NT2/D1 (cell line): ENCODE results near the gene GLYR1.
A peak's percentile ranks its signal among the peaks of the same experiment; 100 is the strongest.

ENCODE experiments used
- DNase-seq: peaks from one replicate; pipeline ENCODE4 v3.0.0-alpha.2; 2011; ENCODE audit warnings: low read depth, low spot score
- H3K27me3 ChIP-seq: 2 replicates; pipeline ENCODE4 v1.6.0; 2011; ENCODE audit warnings: mild to moderate bottlenecking; ENCODE audit not compliant: insufficient read length, insufficient read depth
- H3K36me3 ChIP-seq: 2 replicates; pipeline ENCODE4 v1.6.1; 2011; ENCODE audit warnings: mild to moderate bottlenecking, low read length, mixed read lengths; ENCODE audit not compliant: insufficient read depth, insufficient read length
- H3K4me1 ChIP-seq: 2 replicates; pipeline ENCODE4 v1.5.1; 2011; ENCODE audit not compliant: insufficient read depth, insufficient read length
- H3K4me3 ChIP-seq: 2 replicates; pipeline ENCODE4 v1.5.1; 2011; ENCODE audit warnings: low read depth; ENCODE audit not compliant: insufficient read length
- H3K9ac ChIP-seq: 2 replicates; pipeline ENCODE4 v1.6.0; 2011; ENCODE audit warnings: low read depth; ENCODE audit not compliant: insufficient read length
- H3K9me3 ChIP-seq: 2 replicates; pipeline ENCODE4 v1.5.1; 2011; ENCODE audit warnings: mild to moderate bottlenecking, low read length; ENCODE audit not compliant: insufficient read depth
- SUZ12 ChIP-seq: IDR thresholded peaks from 2 replicates; pipeline ENCODE4 v1.6.1; 2011; ENCODE audit not compliant: insufficient read length, insufficient read depth; ENCODE audit errors: extremely low read depth
- YY1 ChIP-seq: IDR thresholded peaks from 2 replicates; pipeline ENCODE4 v1.6.1; 2011; ENCODE audit not compliant: insufficient read length, insufficient read depth
- ZNF274 ChIP-seq: IDR thresholded peaks from 2 replicates; pipeline ENCODE4 v1.6.1; 2011; ENCODE audit warnings: mild to moderate bottlenecking, low read depth, low read length

Gene GLYR1

DNA sequence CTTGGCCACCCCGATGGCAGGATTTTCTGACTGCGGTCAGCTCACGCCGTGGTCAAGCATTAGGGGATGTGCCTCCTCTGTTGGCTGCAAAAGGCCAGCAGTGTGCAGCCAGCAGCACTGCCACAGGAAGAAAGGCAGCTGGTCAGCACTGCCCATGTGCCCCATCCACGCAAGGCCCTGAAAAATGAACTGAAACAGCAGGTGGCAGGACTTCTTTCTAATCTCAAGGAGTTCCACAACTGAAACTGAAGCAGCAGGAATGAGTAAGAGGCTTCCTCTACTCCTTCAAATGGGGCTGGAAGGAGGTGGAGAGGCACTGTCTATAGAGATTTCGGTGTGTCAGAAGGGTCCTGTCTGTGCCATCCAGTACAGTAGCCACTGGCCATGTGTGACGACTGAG lies 83.3 kb downstream of the GLYR1 start:
- no peak for DNase-seq

DNA sequence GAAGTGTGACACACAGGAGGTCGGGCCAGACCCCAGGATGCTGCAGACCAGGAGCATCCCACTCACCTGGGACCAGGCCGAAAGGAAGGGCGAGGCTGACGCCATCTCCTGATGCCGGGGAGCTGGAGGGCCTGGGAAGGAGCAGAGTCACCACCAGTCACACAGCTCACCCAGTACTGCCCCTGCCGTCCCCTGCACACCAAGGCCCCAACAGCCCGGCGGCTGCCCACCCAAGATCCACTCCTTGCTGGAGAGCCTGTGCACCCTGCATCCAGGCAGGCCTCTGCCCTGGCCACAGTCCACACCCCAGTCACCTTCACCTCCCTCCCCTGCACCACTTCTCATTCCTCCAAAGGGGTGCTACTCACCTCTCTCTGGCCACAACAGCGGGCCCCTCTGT lies 84.9 kb downstream of the GLYR1 start:
- no peak for DNase-seq
- no peaks in the 10 kb centered on the region for H3K27me3 ChIP-seq
- H3K9me3 ChIP-seq, result no peaks in the 10 kb centered on the region
- TF ChIP-seq ZNF274, result no peak
- no peak for TF ChIP-seq YY1
- no peak for TF ChIP-seq SUZ12
- peaks cover 77% of the 10 kb centered on the region for H3K36me3 ChIP-seq
- no peak overlapping the region for H3K9ac ChIP-seq
- no peak overlapping the region for H3K4me3 ChIP-seq
- peaks cover 8% of the 10 kb centered on the region for H3K4me1 ChIP-seq

More for the DNA sequence above, 83.3 kb downstream of the GLYR1 start:
- no peak for TF ChIP-seq YY1
- no peak for TF ChIP-seq SUZ12
- no peak for TF ChIP-seq ZNF274
- Histone ChIP-seq H3K9ac (peak overlapping the region; percentile 38), H3K9me3 (no peaks in the 10 kb centered on the region), H3K4me3 (no peak overlapping the region), H3K36me3 (peaks cover 64% of the 10 kb centered on the region), H3K27me3 (no peaks in the 10 kb centered on the region), H3K4me1 (peaks cover 8% of the 10 kb centered on the region)

DNA sequence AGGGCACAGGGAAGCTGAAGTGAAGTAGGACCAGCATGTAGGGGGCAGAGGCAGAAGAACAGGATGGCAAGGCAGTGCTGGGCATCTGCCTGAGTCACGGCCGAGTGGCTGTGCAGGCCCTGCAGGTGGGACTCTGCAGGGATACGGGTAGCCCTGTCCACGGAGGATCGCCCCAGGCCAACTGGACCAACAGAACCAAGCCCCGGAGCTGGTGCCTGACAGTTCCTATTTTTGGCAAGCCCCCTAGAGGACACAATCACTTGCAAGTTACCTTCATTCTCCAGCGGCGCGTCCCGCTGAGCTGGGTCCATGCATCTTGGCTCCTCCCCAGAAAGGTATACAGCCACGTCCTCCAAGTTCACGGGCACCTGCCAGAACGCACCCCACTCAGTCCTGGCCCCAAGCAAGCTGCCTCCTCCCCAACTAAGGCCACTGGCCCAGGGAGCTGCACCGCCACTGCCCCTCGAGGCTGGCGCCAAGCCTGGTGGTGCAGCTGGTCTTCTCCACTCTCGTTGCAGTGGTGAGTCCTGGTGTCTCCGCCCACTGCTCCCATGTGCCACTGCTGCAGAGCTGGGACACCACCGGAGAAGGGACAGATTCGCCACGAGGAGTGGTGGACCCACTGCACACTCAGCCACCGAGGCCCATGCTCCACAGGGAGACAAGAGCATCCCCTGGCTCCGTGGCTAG lies 86.7 kb downstream of the GLYR1 start:
- Histone ChIP-seq H3K4me1 (no peaks in the 10 kb centered on the region), H3K9me3 (peaks cover 4% of the 10 kb centered on the region; the same call in 1 of the 2 replicates), H3K4me3 (no peak overlapping the region), H3K27me3 (no peaks in the 10 kb centered on the region), H3K9ac (no peak overlapping the region), H3K36me3 (peaks cover 85% of the 10 kb centered on the region)
- no peak for DNase-seq
- TF ChIP-seq SUZ12, result no peak

DNA sequence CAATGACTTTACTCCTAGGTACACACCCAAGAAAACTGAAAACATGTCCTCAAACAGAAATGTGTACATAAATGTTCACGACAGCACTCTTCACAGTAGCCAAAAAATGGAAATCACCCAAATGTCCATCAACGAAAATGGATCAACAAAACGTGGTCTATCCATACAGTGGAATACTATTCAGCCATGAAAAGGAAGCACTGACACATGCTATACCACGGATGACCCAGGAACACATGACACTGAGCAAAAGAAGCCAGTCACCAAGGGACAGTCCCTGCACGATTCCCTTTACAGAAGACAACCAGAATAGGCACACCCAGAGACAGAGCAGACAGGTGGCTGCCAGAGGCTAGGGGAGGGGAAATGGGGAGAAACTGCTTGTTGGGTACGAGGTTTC lies 91.4 kb downstream of the GLYR1 start:
- Histone ChIP-seq H3K9ac (no peak overlapping the region), H3K4me1 (no peaks in the 10 kb centered on the region), H3K4me3 (no peak overlapping the region), H3K27me3 (no peaks in the 10 kb centered on the region), H3K9me3 (peaks cover 7% of the 10 kb centered on the region; the same call in 1 of the 2 replicates), H3K36me3 (peaks cover 84% of the 10 kb centered on the region)
- no peak for DNase-seq
- no peak for TF ChIP-seq YY1
- TF ChIP-seq SUZ12, result no peak
- no peak for TF ChIP-seq ZNF274

DNA sequence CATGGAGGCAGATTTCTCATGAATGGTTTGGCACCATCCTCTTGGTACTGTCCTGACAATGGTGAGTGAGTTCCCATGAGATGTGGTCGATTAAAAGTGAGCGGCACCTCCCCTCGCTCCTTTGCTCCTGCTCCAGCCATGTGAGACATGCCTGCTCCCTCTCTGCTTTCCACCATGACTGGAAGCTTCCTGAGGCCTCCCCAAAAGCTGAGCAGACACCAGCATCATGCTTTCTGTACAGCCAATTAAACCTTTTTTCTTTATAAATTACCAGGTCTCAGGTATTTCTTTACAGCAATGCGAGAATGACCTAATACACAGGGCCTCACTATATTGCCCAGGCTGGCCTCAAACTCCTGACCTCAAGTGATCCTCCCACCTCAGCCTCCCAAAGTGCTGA lies 92.2 kb downstream of the GLYR1 start:
- DNase-seq, result no peak
- no peak overlapping the region for H3K4me3 ChIP-seq
- H3K27me3 ChIP-seq, result no peaks in the 10 kb centered on the region
- peaks cover 7% of the 10 kb centered on the region; the same call in 1 of the 2 replicates for H3K9me3 ChIP-seq
- peaks cover 81% of the 10 kb centered on the region for H3K36me3 ChIP-seq
- TF ChIP-seq ZNF274, result no peak
- TF ChIP-seq SUZ12, result no peak
- TF ChIP-seq YY1, result no peak
- H3K4me1 ChIP-seq, result no peaks in the 10 kb centered on the region
- no peak overlapping the region for H3K9ac ChIP-seq

DNA sequence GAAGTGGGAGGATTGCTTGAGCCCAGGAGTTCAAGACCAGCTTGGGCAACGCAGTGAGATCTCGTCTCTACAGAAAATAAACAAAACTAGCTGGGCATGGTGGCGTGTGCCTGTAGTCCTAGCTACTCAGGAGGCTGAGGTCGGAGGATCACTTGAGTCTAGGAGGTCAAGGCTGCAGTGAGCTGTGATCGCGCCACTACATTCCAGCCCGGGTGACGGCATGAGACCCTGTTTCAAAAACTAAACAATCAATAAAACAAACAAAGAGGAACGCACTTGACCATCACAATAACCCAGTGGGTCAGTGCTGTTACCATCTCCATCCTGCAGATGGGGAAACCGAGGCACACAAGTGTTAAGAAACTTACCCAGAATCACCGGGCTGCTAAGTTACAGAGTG lies 93.9 kb downstream of the GLYR1 start:
- no peaks in the 10 kb centered on the region for H3K27me3 ChIP-seq
- peaks cover 83% of the 10 kb centered on the region for H3K36me3 ChIP-seq
- H3K9ac ChIP-seq, result no peak overlapping the region
- no peak overlapping the region for H3K4me3 ChIP-seq
- DNase-seq, result no peak
- no peaks in the 10 kb centered on the region for H3K4me1 ChIP-seq
- H3K9me3 ChIP-seq, result peaks cover 7% of the 10 kb centered on the region; the same call in 1 of the 2 replicates
- TF ChIP-seq YY1, result no peak
- no peak for TF ChIP-seq ZNF274
- TF ChIP-seq SUZ12, result no peak
